Panc1 (cell line): Measurements from ENCODE around the gene ELFN2.

ENCODE experiments used
- POLR2AphosphoS5 ChIP-seq: IDR thresholded peaks from 2 replicates; pipeline ENCODE4 v1.6.1; 2012; ENCODE audit warnings: mild to moderate bottlenecking, low read depth, low read length, moderate library complexity
- REST ChIP-seq, 2 experiments: IDR thresholded peaks; 2 replicates each; pipeline ENCODE4 v1.6.1; 2011 to 2012; ENCODE audit warnings: low read depth in 2 of 2, control low read depth in 1 of 2, low read length in 1 of 2, mild to moderate bottlenecking in 1 of 2, moderate library complexity in 1 of 2; ENCODE audit not compliant: insufficient read depth in 1 of 2
- SIN3A ChIP-seq: IDR thresholded peaks from 2 replicates; pipeline ENCODE4 v1.6.1; 2012; ENCODE audit warnings: low read depth, mild to moderate bottlenecking, low read length, moderate library complexity, borderline replicate concordance; ENCODE audit not compliant: insufficient read depth
- TF ChIP-seq, protein P1 (sequence below): fragments of 450-650 bp; IDR thresholded peaks from 2 replicates; pipeline ENCODE4 v1.5.1; 2017; ENCODE audit warnings: mild to moderate bottlenecking

DNA sequence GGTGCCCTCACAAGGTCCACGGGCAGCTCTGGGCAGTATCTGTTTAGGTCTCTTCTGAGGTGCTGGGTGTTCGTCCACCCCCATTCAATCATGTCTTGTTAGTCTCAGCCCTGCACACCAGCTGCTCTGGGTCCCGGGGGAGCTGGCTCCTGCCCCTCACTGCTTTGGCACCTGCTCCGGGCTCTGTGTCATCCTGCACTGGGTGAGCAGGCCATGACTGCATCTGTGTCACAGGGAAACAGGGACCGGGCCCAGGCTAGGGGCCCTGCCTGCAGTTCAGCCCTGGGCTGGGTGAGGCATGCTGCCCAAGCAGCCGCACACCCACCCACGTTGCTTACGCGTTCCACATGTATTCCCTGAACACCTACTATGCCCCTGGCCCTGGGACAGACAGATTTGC lies 43.9 kb downstream of the ELFN2 start:
- TF ChIP-seq, protein P1, sequence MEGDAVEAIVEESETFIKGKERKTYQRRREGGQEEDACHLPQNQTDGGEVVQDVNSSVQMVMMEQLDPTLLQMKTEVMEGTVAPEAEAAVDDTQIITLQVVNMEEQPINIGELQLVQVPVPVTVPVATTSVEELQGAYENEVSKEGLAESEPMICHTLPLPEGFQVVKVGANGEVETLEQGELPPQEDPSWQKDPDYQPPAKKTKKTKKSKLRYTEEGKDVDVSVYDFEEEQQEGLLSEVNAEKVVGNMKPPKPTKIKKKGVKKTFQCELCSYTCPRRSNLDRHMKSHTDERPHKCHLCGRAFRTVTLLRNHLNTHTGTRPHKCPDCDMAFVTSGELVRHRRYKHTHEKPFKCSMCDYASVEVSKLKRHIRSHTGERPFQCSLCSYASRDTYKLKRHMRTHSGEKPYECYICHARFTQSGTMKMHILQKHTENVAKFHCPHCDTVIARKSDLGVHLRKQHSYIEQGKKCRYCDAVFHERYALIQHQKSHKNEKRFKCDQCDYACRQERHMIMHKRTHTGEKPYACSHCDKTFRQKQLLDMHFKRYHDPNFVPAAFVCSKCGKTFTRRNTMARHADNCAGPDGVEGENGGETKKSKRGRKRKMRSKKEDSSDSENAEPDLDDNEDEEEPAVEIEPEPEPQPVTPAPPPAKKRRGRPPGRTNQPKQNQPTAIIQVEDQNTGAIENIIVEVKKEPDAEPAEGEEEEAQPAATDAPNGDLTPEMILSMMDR, result no peak
- TF ChIP-seq POLR2AphosphoS5 (no peak), REST (IDR thresholded peaks at IDR 0.05; ENCODE audit: insufficient read depth in 1 of 2, low read depth in 2 of 2, low read length in 1 of 2) (no peak), SIN3A (no peak)
